Peyer's patch (tissue), 4 donors: ENCODE data around the gene IFT88. TPM values are rescaled to one million over a fixed set of nuclear protein-coding genes. Genes with fewer than 3 reads are reported as not detected.

ENCODE experiments used
- DNase-seq, 3 donors: peaks; one replicate each; pipeline ENCODE4 v3.0.0-alpha.2; 2017 to 2019
- H3K27ac ChIP-seq, 4 donors: fragments of 200-600 bp; sonication (generic); one replicate each; pipeline ENCODE4 v1.5.1; 2016 to 2019
- H3K27me3 ChIP-seq, 2 donors: fragments of 200-600 bp; sonication (generic); one replicate each; pipeline ENCODE4 v1.5.1; 2019
- H3K36me3 ChIP-seq, 3 donors: fragments of 200-600 bp; sonication (generic); one replicate each; pipeline ENCODE4 v1.5.1; 2016 to 2019
- H3K4me1 ChIP-seq, 4 donors: fragments of 200-600 bp; sonication (generic); one replicate each; pipeline ENCODE4 v1.5.1; 2016 to 2019
- H3K4me3 ChIP-seq, 4 donors: fragments of 200-600 bp; sonication (generic); 1 replicate in 3 of 4; 2 replicates in 1 of 4; pipeline ENCODE4 v1.5.1; 2016 to 2019; ENCODE audit warnings: mild to moderate bottlenecking in 1 of 4
- H3K9me3 ChIP-seq, 4 donors: fragments of 200-600 bp; sonication (generic); one replicate each; pipeline ENCODE4 v1.5.1; 2016 to 2019; ENCODE audit warnings: mild to moderate bottlenecking in 1 of 4
- POLR2A ChIP-seq, 2 donors: fragments of 450-650 bp; IDR thresholded peaks; one replicate each; pipeline ENCODE4 v1.5.1; 2017; ENCODE audit warnings: antibody characterized with exemption in 2 of 2, mild to moderate bottlenecking in 2 of 2, moderate library complexity in 2 of 2
- small RNA-seq, 2 donors: library from RNA; depleted of rRNA; stranded (forward); fragments of <200 nt; gene quantifications; one replicate each; pipeline ENCODE3, GENCODE V24; 2016
- total RNA-seq, 4 donors: library from RNA; depleted of rRNA; stranded (reverse); fragments of >200 nt; gene quantifications; one replicate each; pipeline ENCODE4 v1.1.0, GENCODE V29; 2016
- TF ChIP-seq, protein P1 (sequence below), 6 experiments: fragments of 450-650 bp in 4 of 6; fragments of 200-600 bp in 2 of 6; sonication (generic) in 1 of 6; IDR thresholded peaks; one replicate each; pipeline ENCODE4 v1.5.1; 2017 to 2019; ENCODE audit warnings: antibody characterized with exemption in 6 of 6, mild to moderate bottlenecking in 3 of 6, moderate library complexity in 1 of 6

The IFT88 gene
- total RNA-seq, 4 donors from 2014 or later = 25.6 to 30.5 (median 25.8) TPM

DNA sequence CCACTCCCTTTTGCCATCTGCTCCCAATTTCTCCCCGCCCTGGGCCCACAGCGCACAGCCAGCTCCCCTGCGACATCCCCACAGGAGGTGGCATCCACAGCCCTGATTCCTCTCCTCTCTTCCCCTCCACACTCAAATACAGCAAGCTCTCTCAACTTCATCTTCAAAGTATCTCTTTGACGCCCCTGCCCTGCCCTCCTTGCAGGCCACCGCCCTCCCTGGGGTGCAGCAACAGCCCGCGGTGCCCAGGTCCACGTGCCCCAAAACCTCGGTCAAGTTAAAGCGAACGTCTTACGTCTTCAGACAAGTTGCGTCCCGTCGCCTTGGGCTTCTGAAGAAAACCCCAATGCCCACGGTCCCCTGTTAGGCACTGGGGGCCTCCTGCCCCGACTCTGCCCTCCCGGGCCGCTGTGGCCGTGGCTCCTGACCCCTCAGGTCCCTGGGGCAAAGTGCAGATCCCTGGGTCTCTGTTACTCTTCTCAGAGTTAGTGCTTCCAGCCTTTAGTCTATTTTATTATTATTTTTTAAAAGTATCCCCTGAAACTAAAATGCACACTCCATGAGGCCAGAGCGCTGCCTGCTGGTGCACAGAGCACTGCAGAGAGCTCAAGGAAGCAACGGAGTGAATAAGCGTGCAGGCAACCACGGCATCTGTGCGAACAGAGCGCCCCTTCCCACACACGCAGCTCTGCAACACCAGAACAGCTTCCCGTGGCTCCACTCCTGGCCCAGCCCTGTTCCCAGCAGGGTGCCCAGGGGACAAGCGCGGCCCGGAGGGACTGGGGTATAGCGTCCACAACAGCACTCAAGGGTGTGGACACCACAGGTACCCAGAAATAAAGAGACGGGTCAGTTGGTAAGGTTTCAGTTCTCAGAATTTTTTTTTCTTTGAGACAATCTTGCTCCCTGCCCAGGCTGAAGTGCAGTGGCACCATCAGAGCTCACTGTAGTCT, 163.0 kb downstream of the IFT88 start:
- Histone ChIP-seq H3K4me1 (no peaks in the 10 kb centered on the region), H3K9me3 (no peaks in the 10 kb centered on the region), H3K27me3 (no peaks in the 10 kb centered on the region), H3K27ac (no peak overlapping the region), H3K4me3 (no peak overlapping the region), H3K36me3 (no peaks in the 10 kb centered on the region)
- DNase-seq = no peak
- TF ChIP-seq, protein P1, sequence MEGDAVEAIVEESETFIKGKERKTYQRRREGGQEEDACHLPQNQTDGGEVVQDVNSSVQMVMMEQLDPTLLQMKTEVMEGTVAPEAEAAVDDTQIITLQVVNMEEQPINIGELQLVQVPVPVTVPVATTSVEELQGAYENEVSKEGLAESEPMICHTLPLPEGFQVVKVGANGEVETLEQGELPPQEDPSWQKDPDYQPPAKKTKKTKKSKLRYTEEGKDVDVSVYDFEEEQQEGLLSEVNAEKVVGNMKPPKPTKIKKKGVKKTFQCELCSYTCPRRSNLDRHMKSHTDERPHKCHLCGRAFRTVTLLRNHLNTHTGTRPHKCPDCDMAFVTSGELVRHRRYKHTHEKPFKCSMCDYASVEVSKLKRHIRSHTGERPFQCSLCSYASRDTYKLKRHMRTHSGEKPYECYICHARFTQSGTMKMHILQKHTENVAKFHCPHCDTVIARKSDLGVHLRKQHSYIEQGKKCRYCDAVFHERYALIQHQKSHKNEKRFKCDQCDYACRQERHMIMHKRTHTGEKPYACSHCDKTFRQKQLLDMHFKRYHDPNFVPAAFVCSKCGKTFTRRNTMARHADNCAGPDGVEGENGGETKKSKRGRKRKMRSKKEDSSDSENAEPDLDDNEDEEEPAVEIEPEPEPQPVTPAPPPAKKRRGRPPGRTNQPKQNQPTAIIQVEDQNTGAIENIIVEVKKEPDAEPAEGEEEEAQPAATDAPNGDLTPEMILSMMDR (IDR thresholded peaks at IDR 0.05) = no peak

DNA sequence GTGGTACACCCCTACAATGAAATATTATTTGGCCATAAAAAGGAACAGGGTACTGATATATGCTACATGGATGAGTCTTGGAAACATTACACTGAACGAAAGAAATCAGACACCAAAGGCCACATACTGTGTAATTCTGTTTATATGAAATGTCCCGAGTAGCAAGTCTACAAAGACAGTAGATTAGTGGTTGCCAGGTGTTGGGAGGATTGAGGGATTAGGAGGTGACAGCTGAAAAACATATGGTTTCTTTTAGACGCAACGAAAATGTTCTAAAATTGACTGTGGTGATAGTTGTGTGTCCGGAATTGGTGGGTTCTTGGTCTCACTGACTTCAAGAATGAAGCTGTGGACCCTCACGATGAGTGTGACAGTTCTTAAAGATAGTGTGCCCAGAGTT, 171.7 kb downstream of the IFT88 start:
- Histone ChIP-seq H3K9me3 (no peaks in the 10 kb centered on the region), H3K27ac (no peak overlapping the region), H3K36me3 (no peaks in the 10 kb centered on the region), H3K27me3 (no peaks in the 10 kb centered on the region), H3K4me1 (no peaks in the 10 kb centered on the region), H3K4me3 (no peak overlapping the region)
- no peak for DNase-seq
- TF ChIP-seq, protein P1 (IDR thresholded peaks at IDR 0.05) = no peak
- TF ChIP-seq POLR2A (IDR thresholded peaks at IDR 0.05) = no peak

DNA sequence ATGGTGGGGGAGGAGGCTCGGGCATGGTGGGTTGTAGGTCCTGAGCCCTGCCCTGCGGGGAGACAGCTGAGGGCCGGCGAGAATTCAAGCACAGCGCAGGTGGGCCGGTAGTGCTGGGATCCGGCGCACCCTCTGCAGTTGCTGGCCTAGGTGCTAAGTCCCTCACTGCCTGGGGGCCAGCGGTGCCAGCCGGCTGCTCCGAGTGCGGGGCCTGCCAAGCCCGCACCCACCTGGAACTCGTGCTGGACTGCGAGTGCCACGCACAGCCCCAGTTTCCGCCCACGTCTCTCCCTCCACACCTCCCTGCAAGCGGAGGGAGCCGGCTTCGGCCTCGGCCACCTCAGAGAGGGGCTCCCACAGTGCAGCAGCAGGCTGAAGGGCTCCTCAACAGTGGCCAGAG, 173.1 kb downstream of the IFT88 start:
- H3K4me3 ChIP-seq = no peak overlapping the region
- H3K27ac ChIP-seq = no peak overlapping the region
- no peaks in the 10 kb centered on the region for H3K4me1 ChIP-seq
- H3K27me3 ChIP-seq = no peaks in the 10 kb centered on the region
- TF ChIP-seq, protein P1 (IDR thresholded peaks at IDR 0.05) = no peak
- TF ChIP-seq POLR2A (IDR thresholded peaks at IDR 0.05) = no peak
- DNase-seq = no peak
- H3K9me3 ChIP-seq = no peaks in the 10 kb centered on the region
- no peaks in the 10 kb centered on the region for H3K36me3 ChIP-seq

Small RNAs within 50 kb of the gene (small RNA-seq; reads per million reads assigned to genes)
- 0.06 reads per million in 2 donors for gene RNU2-7P

Other genes with a start within 250 kb of the IFT88 start
- 100 to 1,000 TPM in 3 of 4 donors, 10 to 100 TPM in 1; 81.7 to 357 (median 299) TPM for gene CRYL1, start 41.3 kb upstream of the IFT88 start, total RNA-seq
- gene IL17D, start 136.5 kb downstream of the IFT88 start, total RNA-seq = 1 to 10 TPM in 2 of 4 donors, not detected in 2; 2.4 to 3.9 TPM
- gene EEF1AKMT1, start 206.8 kb downstream of the IFT88 start, total RNA-seq = 1 to 10 TPM in 3 of 4 donors, not detected in 1; 1.4 to 3.6 (median 2.2) TPM